ENCODE measurements around the gene OTUD3.
"Not testable (repeated sequence)": the region's sequence is repeated elsewhere in the genome, so short reads cannot be mapped to it uniquely, and the experiment has no call there.

OTUD3 gene

GRCh38 chr1:19872190-19872589 is 10.0 kb upstream of the OTUD3 start:
- DNase-seq (ENCODE audit: insufficient read length), result no peak
- no peak for TF ChIP-seq POLR2A (IDR thresholded peaks at IDR 0.05; ENCODE audit: low read depth, low read length)
- TF ChIP-seq TAF1 (IDR thresholded peaks at IDR 0.05; ENCODE audit: borderline replicate concordance, low read depth, low read length), result no peak
- TF ChIP-seq POLR2AphosphoS5 (IDR thresholded peaks at IDR 0.05; ENCODE audit: low read depth, low read length), result no peak
- FAIRE-seq, result no peak

GRCh38 chr1:19877181-19877750 is 4.9 kb upstream of the OTUD3 start:
- no peak for FAIRE-seq
- no peak for DNase-seq (ENCODE audit: insufficient read length)
- TF ChIP-seq TAF1 (IDR thresholded peaks at IDR 0.05; ENCODE audit: borderline replicate concordance, low read depth, low read length), result no peak
- TF ChIP-seq POLR2AphosphoS5 (IDR thresholded peaks at IDR 0.05; ENCODE audit: low read depth, low read length), result no peak
- TF ChIP-seq POLR2A (IDR thresholded peaks at IDR 0.05; ENCODE audit: low read depth, low read length), result no peak

- DNase-seq (ENCODE audit: insufficient read length) (no peak), FAIRE-seq (no peak)
- TF ChIP-seq POLR2A (IDR thresholded peaks at IDR 0.05; ENCODE audit: low read depth, low read length), result no peak
- no peak for TF ChIP-seq POLR2AphosphoS5 (IDR thresholded peaks at IDR 0.05; ENCODE audit: low read depth, low read length)
- no peak for TF ChIP-seq TAF1 (IDR thresholded peaks at IDR 0.05; ENCODE audit: borderline replicate concordance, low read depth, low read length)
Measured at GRCh38 chr1:19877821-19878636, 4.2 kb upstream of the OTUD3 start.

GRCh38 chr1:19878637-19878985 is 3.6 kb upstream of the OTUD3 start:
- TF ChIP-seq POLR2A (IDR thresholded peaks at IDR 0.05; ENCODE audit: low read depth, low read length), result no peak
- TF ChIP-seq TAF1 (IDR thresholded peaks at IDR 0.05; ENCODE audit: borderline replicate concordance, low read depth, low read length), result no peak
- no peak for TF ChIP-seq POLR2AphosphoS5 (IDR thresholded peaks at IDR 0.05; ENCODE audit: low read depth, low read length)
- DNase-seq (ENCODE audit: insufficient read length), result no peak
- no peak for FAIRE-seq

- TF ChIP-seq POLR2AphosphoS5 (IDR thresholded peaks at IDR 0.05; ENCODE audit: low read depth, low read length) (no peak), TAF1 (IDR thresholded peaks at IDR 0.05; ENCODE audit: borderline replicate concordance, low read depth, low read length) (no peak), POLR2A (IDR thresholded peaks at IDR 0.05; ENCODE audit: low read depth, low read length) (no peak)
- FAIRE-seq, result no peak
- no peak for DNase-seq (ENCODE audit: insufficient read length)
Measured at GRCh38 chr1:19879227-19879626, 3.0 kb upstream of the OTUD3 start.

GRCh38 chr1:19879661-19880060 is 2.5 kb upstream of the OTUD3 start:
- TF ChIP-seq POLR2AphosphoS5 (IDR thresholded peaks at IDR 0.05; ENCODE audit: low read depth, low read length) (no peak), POLR2A (IDR thresholded peaks at IDR 0.05; ENCODE audit: low read depth, low read length) (no peak), TAF1 (IDR thresholded peaks at IDR 0.05; ENCODE audit: borderline replicate concordance, low read depth, low read length) (no peak)
- FAIRE-seq, result no peak
- DNase-seq (ENCODE audit: insufficient read length), result no peak

- DNase-seq (ENCODE audit: insufficient read length); FAIRE-seq: not testable (repeated sequence)
Measured at GRCh38 chr1:19880841-19881240, 1.4 kb upstream of the OTUD3 start.

GRCh38 chr1:19884312-19884711 is 2.1 kb downstream of the OTUD3 start:
- DNase-seq (ENCODE audit: insufficient read length) (no peak), FAIRE-seq (no peak)
- TF ChIP-seq POLR2AphosphoS5 (IDR thresholded peaks at IDR 0.05; ENCODE audit: low read depth, low read length) (no peak), POLR2A (IDR thresholded peaks at IDR 0.05; ENCODE audit: low read depth, low read length) (no peak), TAF1 (IDR thresholded peaks at IDR 0.05; ENCODE audit: borderline replicate concordance, low read depth, low read length) (no peak)

- no peak for TF ChIP-seq POLR2A (IDR thresholded peaks at IDR 0.05; ENCODE audit: low read depth, low read length)
- TF ChIP-seq TAF1 (IDR thresholded peaks at IDR 0.05; ENCODE audit: borderline replicate concordance, low read depth, low read length), result no peak
- TF ChIP-seq POLR2AphosphoS5 (IDR thresholded peaks at IDR 0.05; ENCODE audit: low read depth, low read length), result no peak
- no peak for FAIRE-seq
- DNase-seq (ENCODE audit: insufficient read length), result no peak
Measured at GRCh38 chr1:19885821-19886220, 3.6 kb downstream of the OTUD3 start.

GRCh38 chr1:19888112-19888511 is 5.9 kb downstream of the OTUD3 start:
- TF ChIP-seq POLR2AphosphoS5 (IDR thresholded peaks at IDR 0.05; ENCODE audit: low read depth, low read length), result no peak
- no peak for TF ChIP-seq POLR2A (IDR thresholded peaks at IDR 0.05; ENCODE audit: low read depth, low read length)
- no peak for TF ChIP-seq TAF1 (IDR thresholded peaks at IDR 0.05; ENCODE audit: borderline replicate concordance, low read depth, low read length)
- FAIRE-seq, result no peak
- DNase-seq (ENCODE audit: insufficient read length), result no peak

GRCh38 chr1:19889656-19890055 is 7.5 kb downstream of the OTUD3 start:
- DNase-seq (ENCODE audit: insufficient read length) (no peak), FAIRE-seq (no peak)
- TF ChIP-seq POLR2A (IDR thresholded peaks at IDR 0.05; ENCODE audit: low read depth, low read length) (no peak), POLR2AphosphoS5 (IDR thresholded peaks at IDR 0.05; ENCODE audit: low read depth, low read length) (no peak), TAF1 (IDR thresholded peaks at IDR 0.05; ENCODE audit: borderline replicate concordance, low read depth, low read length) (no peak)

GRCh38 chr1:19892129-19892528 is 9.9 kb downstream of the OTUD3 start:
- FAIRE-seq, result no peak
- TF ChIP-seq TAF1 (IDR thresholded peaks at IDR 0.05; ENCODE audit: borderline replicate concordance, low read depth, low read length), result no peak
- DNase-seq (ENCODE audit: insufficient read length), result no peak
